ENCODE results near the gene COL16A1. TPM values are rescaled to one million over a fixed set of nuclear protein-coding genes. Genes with fewer than 3 reads are reported as not detected.

The COL16A1 gene
- total RNA-seq, 1 experiment from 2014 or later, result 6.2 TPM

GRCh38 chr1:31623365-31623764 is 80.5 kb downstream of the COL16A1 start:
- no peak overlapping the region for H2AK5ac ChIP-seq (ENCODE audit: insufficient read length, low read length)
- Mint-ChIP-seq H3K27me3 (ENCODE audit: low read depth) (peaks cover 13% of the 10 kb centered on the region), H3K4me3 (no peak overlapping the region), H3K4me1 (peaks cover 7 to 18% of the 10 kb centered on the region in 2 experiments), H3K9me3 (no peaks in the 10 kb centered on the region), H3K27ac (no peak overlapping the region; a peak in 1 of 7 replicates), H3K36me3 (ENCODE audit: insufficient read depth in 1 of 3, low read depth in 3 of 3) (peaks cover 0 to 5% (median 0%) of the 10 kb centered on the region in 3 experiments; a peak in 3 of 7 replicates)
- H4K20me1 ChIP-seq (ENCODE audit: control insufficient read depth, insufficient read depth, insufficient read length), result peaks cover 2% of the 10 kb centered on the region
- no peak overlapping the region for H2BK20ac ChIP-seq (ENCODE audit: low read depth, low read length, poor library complexity, severe bottlenecking)
- H2BK5ac ChIP-seq (ENCODE audit: insufficient read length, low read length), result no peak overlapping the region
- no peaks in the 10 kb centered on the region for H3K4me1 ChIP-seq (ENCODE audit: insufficient read depth, low read length)
- no peak overlapping the region for H3T11ph ChIP-seq (ENCODE audit: low read length)
- H2AFZ ChIP-seq (ENCODE audit: low read length), result no peak overlapping the region
- H3K79me2 ChIP-seq (ENCODE audit: insufficient read depth, low read length), result no peaks in the 10 kb centered on the region
- H4K8ac ChIP-seq (replicated peaks; ENCODE audit: insufficient read length, low read depth, low read length), result no peak overlapping the region
- H3K18ac ChIP-seq (ENCODE audit: insufficient read length, low read depth, low read length), result no peak overlapping the region
- no peak for TF ChIP-seq CTCF (conservative IDR thresholded peaks at IDR 0.05)
- H3K9ac ChIP-seq (ENCODE audit: extremely low read depth, insufficient read length, low read length), result no peak overlapping the region
- H3K23ac ChIP-seq (ENCODE audit: insufficient read length, low read depth, low read length), result no peak overlapping the region
- no peaks in the 10 kb centered on the region for H3K9me3 ChIP-seq (ENCODE audit: control insufficient read depth, low read depth, low read length)
- H3K79me1 ChIP-seq (ENCODE audit: insufficient read depth, low read depth, low read length, poor library complexity, severe bottlenecking), result no peaks in the 10 kb centered on the region
- H2BK15ac ChIP-seq (ENCODE audit: low read depth, low read length), result no peak overlapping the region
- no peak overlapping the region for H4K91ac ChIP-seq (ENCODE audit: insufficient read length, low read depth, low read length)
- H3K4ac ChIP-seq (ENCODE audit: low read depth, low read length), result no peak overlapping the region
- no peak overlapping the region for H3K56ac ChIP-seq (ENCODE audit: insufficient read length, low read depth, low read length)
- no peaks in the 10 kb centered on the region for H3K23me2 ChIP-seq (ENCODE audit: insufficient read length, low read depth, low read length, poor library complexity, severe bottlenecking)
- no peak for DNase-seq
- no peak overlapping the region for H2BK12ac ChIP-seq (ENCODE audit: insufficient read length, low read depth, low read length)
- no peak overlapping the region for H3K14ac ChIP-seq (ENCODE audit: insufficient read depth, low read length)
- H3K27ac ChIP-seq (ENCODE audit: insufficient read length, low read depth, low read length), result no peak overlapping the region
- WGBS (ENCODE audit: extremely low coverage, insufficient read length, low lambda C conversion rate), result no CpG with 5 or more reads among the region's 12 CpGs
- no peak overlapping the region for H2BK120ac ChIP-seq (ENCODE audit: low read depth, low read length, poor library complexity, severe bottlenecking)
- H3K27me3 ChIP-seq (ENCODE audit: insufficient read depth, low read length), result no peaks in the 10 kb centered on the region
- H4K5ac ChIP-seq (ENCODE audit: insufficient read length, low read depth, low read length), result no peak overlapping the region
- no peak overlapping the region for H3K4me2 ChIP-seq (ENCODE audit: insufficient read depth, insufficient read length, low read length)

Data from H9 (cell line).